ENCODE results near the gene TRHDE.
A peak's percentile ranks its signal among the peaks of the same experiment; 100 is the strongest.

The TRHDE gene

GRCh38 chr12:72471806-72472205 lies 199.6 kb downstream of the TRHDE start:
- Histone ChIP-seq H3K9me3 (ENCODE audit: insufficient read depth, low read length) (no peaks in the 10 kb centered on the region), H3K9ac (ENCODE audit: low read length) (no peak overlapping the region), H3K4me2 (ENCODE audit: low read length) (no peak overlapping the region), H3K27me3 (ENCODE audit: low read depth, low read length) (no peaks in the 10 kb centered on the region), H3K4me1 (ENCODE audit: low read length) (no peaks in the 10 kb centered on the region), H3K36me3 (replicated peaks; ENCODE audit: low read depth, low read length) (no peaks in the 10 kb centered on the region), H2AFZ (ENCODE audit: low read depth, low read length) (no peak overlapping the region), H3K27ac (ENCODE audit: low read length) (no peak overlapping the region), H3K4me3 (ENCODE audit: low read length) (no peak overlapping the region), H4K20me1 (ENCODE audit: insufficient read depth, low read length) (no peaks in the 10 kb centered on the region), H3K79me2 (ENCODE audit: low read length) (no peaks in the 10 kb centered on the region)
- no peak for TF ChIP-seq EZH2phosphoT487 (IDR thresholded peaks at IDR 0.05; ENCODE audit: low read depth)
- TF ChIP-seq CTCF (IDR thresholded peaks at IDR 0.05; ENCODE audit: low read depth, low read length), result no peak

- no peak overlapping the region for H3K9ac ChIP-seq (ENCODE audit: low read length)
Measured at GRCh38 chr12:72472350-72472749, 200.2 kb downstream of the TRHDE start.

GRCh38 chr12:72476301-72476700 lies 204.1 kb downstream of the TRHDE start:
- H3K9me3 ChIP-seq (ENCODE audit: insufficient read depth, low read length), result no peaks in the 10 kb centered on the region
- TF ChIP-seq CTCF (IDR thresholded peaks at IDR 0.05; ENCODE audit: low read depth, low read length), result no peak
- no peak for TF ChIP-seq EZH2phosphoT487 (IDR thresholded peaks at IDR 0.05; ENCODE audit: low read depth)
- H3K27me3 ChIP-seq (ENCODE audit: low read depth, low read length), result no peaks in the 10 kb centered on the region

More at GRCh38 chr12:72472350-72472749, 200.2 kb downstream of the TRHDE start:
- Histone ChIP-seq H3K27ac (ENCODE audit: low read length) (no peak overlapping the region), H3K36me3 (replicated peaks; ENCODE audit: low read depth, low read length) (no peaks in the 10 kb centered on the region), H3K4me1 (ENCODE audit: low read length) (no peaks in the 10 kb centered on the region), H3K27me3 (ENCODE audit: low read depth, low read length) (no peaks in the 10 kb centered on the region), H2AFZ (ENCODE audit: low read depth, low read length) (no peak overlapping the region), H3K4me3 (ENCODE audit: low read length) (no peak overlapping the region), H4K20me1 (ENCODE audit: insufficient read depth, low read length) (no peaks in the 10 kb centered on the region), H3K9me3 (ENCODE audit: insufficient read depth, low read length) (no peaks in the 10 kb centered on the region), H3K79me2 (ENCODE audit: low read length) (no peaks in the 10 kb centered on the region), H3K4me2 (ENCODE audit: low read length) (no peak overlapping the region)
- peak; percentile 40 for TF ChIP-seq CTCF (IDR thresholded peaks at IDR 0.05; ENCODE audit: low read depth, low read length)
- no peak for TF ChIP-seq EZH2phosphoT487 (IDR thresholded peaks at IDR 0.05; ENCODE audit: low read depth)

GRCh38 chr12:72485017-72485701 lies 213.0 kb downstream of the TRHDE start:
- no peaks in the 10 kb centered on the region for H3K4me1 ChIP-seq (ENCODE audit: low read length)
- no peak overlapping the region for H3K4me2 ChIP-seq (ENCODE audit: low read length)
- no peaks in the 10 kb centered on the region for H3K9me3 ChIP-seq (ENCODE audit: insufficient read depth, low read length)
- TF ChIP-seq EZH2phosphoT487 (IDR thresholded peaks at IDR 0.05; ENCODE audit: low read depth) (no peak), CTCF (IDR thresholded peaks at IDR 0.05; ENCODE audit: low read depth, low read length) (no peak)
- H3K27ac ChIP-seq (ENCODE audit: low read length), result no peak overlapping the region
- H3K4me3 ChIP-seq (ENCODE audit: low read length), result no peak overlapping the region
- H2AFZ ChIP-seq (ENCODE audit: low read depth, low read length), result no peak overlapping the region
- H3K27me3 ChIP-seq (ENCODE audit: low read depth, low read length), result no peaks in the 10 kb centered on the region
- H4K20me1 ChIP-seq (ENCODE audit: insufficient read depth, low read length), result no peaks in the 10 kb centered on the region
- H3K36me3 ChIP-seq (replicated peaks; ENCODE audit: low read depth, low read length), result no peaks in the 10 kb centered on the region
- no peak overlapping the region for H3K9ac ChIP-seq (ENCODE audit: low read length)
- no peaks in the 10 kb centered on the region for H3K79me2 ChIP-seq (ENCODE audit: low read length)

More at GRCh38 chr12:72476301-72476700, 204.1 kb downstream of the TRHDE start:
- no peak overlapping the region for H3K9ac ChIP-seq (ENCODE audit: low read length)
- H3K4me2 ChIP-seq (ENCODE audit: low read length), result no peak overlapping the region
- no peaks in the 10 kb centered on the region for H3K36me3 ChIP-seq (replicated peaks; ENCODE audit: low read depth, low read length)
- no peaks in the 10 kb centered on the region for H3K4me1 ChIP-seq (ENCODE audit: low read length)
- H3K79me2 ChIP-seq (ENCODE audit: low read length), result no peaks in the 10 kb centered on the region
- no peaks in the 10 kb centered on the region for H4K20me1 ChIP-seq (ENCODE audit: insufficient read depth, low read length)
- H3K4me3 ChIP-seq (ENCODE audit: low read length), result no peak overlapping the region
- no peak overlapping the region for H2AFZ ChIP-seq (ENCODE audit: low read depth, low read length)
- H3K27ac ChIP-seq (ENCODE audit: low read length), result no peak overlapping the region
